A549 (cell line): Measurements from ENCODE around the gene RNF6. TPM values are rescaled to one million over a fixed set of nuclear protein-coding genes. Genes with fewer than 3 reads are reported as not detected.
"Not testable (repeated sequence)": the region's sequence is repeated elsewhere in the genome, so short reads cannot be mapped to it uniquely, and the experiment has no call there.

Experiments used
- ATAC-seq, 2 experiments: fragments of 200-7000 bp in 1 of 2; fragments of >200 bp in 1 of 2; cut with Nextera tagmentation in 1 of 2; cut with Tn5 transposase in 1 of 2; 3 replicates each; pipeline versions ENCODE4 v1.8.0 to v1.9.1; 2018 to 2020; ENCODE audit warnings: mild to moderate bottlenecking in 1 of 2, moderate library complexity in 1 of 2
- CTCF ChIA-PET: fragments of 300-600 bp; sonication (Branson Sonifier 250); formaldehyde crosslinking; extraction: SDS; loops from one replicate; lab custom pipeline; 2021; ENCODE audit warnings: antibody characterized with exemption, inconsistent platforms; lab: Yijun Ruan, JAX
- POLR2A ChIA-PET: fragments of 350-600 bp; formaldehyde crosslinking; extraction: SDS; loops from one replicate; lab custom pipeline; 2021; ENCODE audit warnings: antibody characterized with exemption, inconsistent platforms; lab: Yijun Ruan, JAX
- DNase-seq, 2 experiments: peaks; one replicate each; pipeline versions ENCODE4 v3.0.0 to v3.0.0-alpha.2; 2011 to 2016; ENCODE audit warnings: low read depth in 1 of 2, low spot score in 1 of 2
- FAIRE-seq: peaks from 2 replicates; lab custom pipeline; 2011; peaks lifted over from hg19 to GRCh38; lab: Jason Lieb, UNC
- H3K27ac ChIP-seq, 2 experiments: fragments of >200 bp; sonication (Bioruptor Twin); formaldehyde crosslinking; 3 replicates each; pipeline ENCODE4 v1.5.1; 2016 to 2017
- H3K4me1 ChIP-seq: fragments of >200 bp; sonication (Bioruptor Twin); formaldehyde crosslinking; 3 replicates; pipeline ENCODE4 v1.6.1; 2016
- H3K4me2 ChIP-seq: fragments of >200 bp; sonication (Bioruptor Twin); formaldehyde crosslinking; 3 replicates; pipeline ENCODE4 v1.6.1; 2016
- H3K4me3 ChIP-seq: fragments of >200 bp; sonication (Bioruptor Twin); formaldehyde crosslinking; 3 replicates; pipeline ENCODE4 v1.5.1; 2016
- H3K9me3 ChIP-seq: fragments of >200 bp; sonication (Bioruptor Twin); formaldehyde crosslinking; 3 replicates; pipeline ENCODE4 v1.6.1; 2016
- CBX8 ChIP-seq: fragments of 200-600 bp; sonication (generic); IDR thresholded peaks from 2 replicates; pipeline ENCODE4 v1.6.1; 2016
- CEBPB ChIP-seq, 2 experiments: fragments of >200 bp in 1 of 2; sonication (Bioruptor Twin) in 1 of 2; formaldehyde crosslinking in 1 of 2; IDR thresholded peaks; 2 replicates each; pipeline ENCODE4 v1.6.1; 2012 to 2016
- CHD2 ChIP-seq: fragments of 150-350 bp; IDR thresholded peaks from 2 replicates; pipeline ENCODE4 v1.6.1; 2014; ENCODE audit warnings: low read length; ENCODE audit not compliant: partially characterized antibody
- EHF ChIP-seq: fragments of 250-450 bp; sonication (Bioruptor Pico); IDR thresholded peaks from 2 replicates; pipeline ENCODE4 v1.5.0; 2020; ENCODE audit warnings: mild to moderate bottlenecking
- EP300 ChIP-seq, 2 experiments: fragments of >200 bp; sonication (Bioruptor Twin); formaldehyde crosslinking; IDR thresholded peaks; 2 replicates in 1 of 2; 3 replicates in 1 of 2; pipeline ENCODE4 v1.6.1; 2016 to 2017
- ESRRA ChIP-seq: fragments of 150-350 bp; IDR thresholded peaks from 2 replicates; pipeline ENCODE4 v1.6.1; 2014; ENCODE audit warnings: mild to moderate bottlenecking, low read length, borderline replicate concordance
- FOSB ChIP-seq: fragments of 250-450 bp; sonication (Bioruptor Pico); IDR thresholded peaks from 2 replicates; pipeline ENCODE4 v1.5.0; 2020; ENCODE audit warnings: mild to moderate bottlenecking, moderate library complexity
- FOXS1 ChIP-seq: fragments of 250-450 bp; sonication (Bioruptor Pico); IDR thresholded peaks from 2 replicates; pipeline ENCODE4 v1.5.0; 2020; ENCODE audit warnings: mild to moderate bottlenecking, moderate library complexity
- HDAC2 ChIP-seq: fragments of 200-600 bp; sonication (generic); IDR thresholded peaks from 2 replicates; pipeline ENCODE4 v1.6.1; 2016
- HES2 ChIP-seq: fragments of >200 bp; sonication (Bioruptor Twin); formaldehyde crosslinking; IDR thresholded peaks from 2 replicates; pipeline ENCODE4 v1.6.1; 2016
- HEYL ChIP-seq: fragments of 250-450 bp; sonication (Bioruptor Pico); IDR thresholded peaks from 2 replicates; pipeline ENCODE4 v1.8.0; 2021; ENCODE audit warnings: mild to moderate bottlenecking, moderate library complexity
- HOXA7 ChIP-seq: fragments of 250-450 bp; sonication (Bioruptor Pico); IDR thresholded peaks from 2 replicates; pipeline ENCODE4 v1.5.0; 2020; ENCODE audit warnings: mild to moderate bottlenecking, moderate library complexity
- HOXB13 ChIP-seq: fragments of 250-450 bp; sonication (Bioruptor Pico); IDR thresholded peaks from 2 replicates; pipeline ENCODE4 v1.5.0; 2020; ENCODE audit warnings: low read depth, mild to moderate bottlenecking, moderate library complexity
- HOXB5 ChIP-seq: fragments of 250-450 bp; sonication (Bioruptor Pico); IDR thresholded peaks from 2 replicates; pipeline ENCODE4 v1.5.0; 2020; ENCODE audit warnings: mild to moderate bottlenecking, moderate library complexity
- JUN ChIP-seq, 2 experiments: fragments of >200 bp; sonication (Bioruptor Twin); formaldehyde crosslinking; IDR thresholded peaks; 2 replicates in 1 of 2; 3 replicates in 1 of 2; pipeline ENCODE4 v1.6.1; 2016 to 2017
- JUNB ChIP-seq: fragments of >200 bp; sonication (Bioruptor Twin); formaldehyde crosslinking; IDR thresholded peaks from 2 replicates; pipeline ENCODE4 v1.6.1; 2016
- MYC ChIP-seq: IDR thresholded peaks from 2 replicates; pipeline ENCODE4 v1.6.1; 2012; ENCODE audit warnings: mild to moderate bottlenecking, inconsistent platforms, low read length, improper control_type of control experiment, borderline replicate concordance
- PHF8 ChIP-seq: fragments of 200-600 bp; sonication (generic); IDR thresholded peaks from 2 replicates; pipeline ENCODE4 v1.6.1; 2016; ENCODE audit warnings: low read depth, mild to moderate bottlenecking, antibody characterized with exemption, moderate library complexity, borderline replicate concordance
- POLR2A ChIP-seq: IDR thresholded peaks from 2 replicates; pipeline ENCODE4 v1.6.1; 2012; ENCODE audit warnings: mild to moderate bottlenecking, low read length
- POLR2AphosphoS2 ChIP-seq: conservative IDR thresholded peaks from 2 replicates; pipeline ENCODE4 v1.6.1; 2012; ENCODE audit warnings: low read length, improper control_type of control experiment, inconsistent platforms
- RAD21 ChIP-seq, 2 experiments: fragments of >200 bp in 1 of 2; sonication (Bioruptor Twin) in 1 of 2; formaldehyde crosslinking in 1 of 2; IDR thresholded peaks in 1 of 2; conservative IDR thresholded peaks in 1 of 2; 2 replicates in 1 of 2; 3 replicates in 1 of 2; pipeline ENCODE4 v1.6.1; 2012 to 2018; ENCODE audit warnings: inconsistent platforms in 1 of 2
- RARB ChIP-seq: fragments of 250-450 bp; sonication (Bioruptor Pico); IDR thresholded peaks from 2 replicates; pipeline ENCODE4 v1.8.0; 2021; ENCODE audit warnings: mild to moderate bottlenecking, moderate library complexity
- RFX5 ChIP-seq: fragments of 450-650 bp; IDR thresholded peaks from 2 replicates; pipeline ENCODE4 v1.7.1; 2014; ENCODE audit warnings: antibody characterized with exemption, mild to moderate bottlenecking, moderate library complexity
- SMC3 ChIP-seq: fragments of >200 bp; sonication (Bioruptor Twin); formaldehyde crosslinking; IDR thresholded peaks from 3 replicates; pipeline ENCODE4 v1.6.1; 2018; ENCODE audit warnings: inconsistent platforms
- SREBF2 ChIP-seq: fragments of 450-650 bp; IDR thresholded peaks from 2 replicates; pipeline ENCODE4 v1.6.1; 2014; ENCODE audit warnings: mild to moderate bottlenecking, moderate library complexity
- USF2 ChIP-seq: fragments of 450-650 bp; IDR thresholded peaks from 2 replicates; pipeline ENCODE4 v1.6.1; 2014; ENCODE audit warnings: antibody characterized with exemption
- ZC3H11A ChIP-seq: fragments of 450-650 bp; IDR thresholded peaks from 2 replicates; pipeline ENCODE4 v1.6.1; 2014; ENCODE audit warnings: antibody characterized with exemption, mild to moderate bottlenecking
- WGBS: methylation state at CpG from one replicate; pipeline ENCODE4 v1.1.6; 2017; ENCODE audit errors: missing lambda C conversion rate; 5-methylcytosine and 5-hydroxymethylcytosine counted together
- polyA plus RNA-seq, 4 experiments: library from polyadenylated mRNA; depleted of rRNA in 3 of 4; stranded (reverse); fragments of >200 nt; fragmentation: RNase III in 1 of 4; extraction: RNeasy Plus Mini Kit Qiagen cat#74134 plus additional on column Dnase treatment in 1 of 4; gene quantifications; 2 replicates in 3 of 4; 3 replicates in 1 of 4; pipeline ENCODE4 v1.2.3, GENCODE V29; 2011 to 2017
- TF ChIP-seq, protein P1 (sequence below): IDR thresholded peaks from 2 replicates; pipeline ENCODE4 v1.6.1; 2012

Gene RNF6
- polyA plus RNA-seq, 2 of the 4 experiments (the other 2 are of a cell fraction) = 33.7 to 55.3 TPM

GRCh38 chr13:26253262-26253786, 31.2 kb upstream of the RNF6 start:
- ATAC-seq = no peak
- 21% methylated on average over 9 of the region's 9 CpGs for WGBS
- Histone ChIP-seq H3K27ac (peak overlapping the region; percentile 89 to 100), H3K4me3 (peak overlapping the region; percentile 88), H3K4me1 (peaks cover 11% of the 10 kb centered on the region; the same call in 1 of the 3 replicates), H3K9me3 (no peaks in the 10 kb centered on the region), H3K4me2 (peak overlapping the region; percentile 58)
- ChIA-PET POLR2A (interaction anchor here (0.6 to 0.7 kb wide), 3 partner anchors 25 to 43 kb away, joined by 3 to 4 read pairs (median 3); partner anchors contain the start of gene RNF6), CTCF (no interaction called here)
- TF ChIP-seq ZC3H11A (no peak), CBX8 (no peak), ESRRA (no peak), CHD2 (no peak), HOXB5 (CRISPR knock-in tag) (no peak)
- no peak for DNase-seq
- no peak for FAIRE-seq

DNA sequence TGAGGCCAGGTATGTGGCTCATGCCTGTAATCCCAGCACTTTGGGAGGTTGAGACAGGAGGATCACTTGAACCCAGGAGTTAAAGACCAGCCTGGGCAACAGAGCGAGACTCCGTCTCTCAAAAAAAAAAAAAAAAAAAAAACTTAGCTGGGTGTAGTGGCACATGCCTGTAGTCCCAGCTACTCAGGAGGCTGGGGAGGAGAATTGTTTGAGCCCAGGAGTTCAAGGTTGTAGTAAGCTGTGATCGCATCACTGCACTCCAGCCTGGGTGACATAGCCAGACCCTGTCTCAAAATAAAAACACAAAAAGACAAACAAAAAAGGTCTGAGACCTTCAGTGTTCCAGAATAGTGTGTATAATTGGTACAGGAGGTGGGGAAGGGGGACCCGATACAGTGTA, 29.9 kb upstream of the RNF6 start:
- FAIRE-seq, H3K27ac ChIP-seq, H3K4me2 ChIP-seq, ATAC-seq, POLR2A ChIA-PET, DNase-seq, H3K4me3 ChIP-seq, H3K9me3 ChIP-seq: not testable (repeated sequence)
- WGBS = 64% methylated on average over 3 of the region's 4 CpGs
- CTCF ChIA-PET = interaction anchor here (0.7 to 1.5 kb wide), 2 partner anchors 12 to 244 kb away, joined by 3 to 4 read pairs; no protein-coding TSS in a partner anchor
- peaks cover 11% of the 10 kb centered on the region; the same call in 1 of the 3 replicates for H3K4me1 ChIP-seq

GRCh38 chr13:26249551-26249950, 27.4 kb upstream of the RNF6 start:
- Histone ChIP-seq H3K4me3 (no peak overlapping the region), H3K4me2 (no peak overlapping the region), H3K27ac (no peak overlapping the region), H3K4me1 (0 out of 3 replicates have a peak, but pooled peaks cover 3% of the 10 kb centered on the region), H3K9me3 (no peaks in the 10 kb centered on the region)
- no peak for ATAC-seq
- FAIRE-seq = no peak
- ChIA-PET CTCF (no interaction called here), POLR2A (no interaction called here)
- no peak for TF ChIP-seq CEBPB (IDR thresholded peaks at IDR 0.05)
- TF ChIP-seq RAD21 (conservative IDR thresholded peaks at IDR 0.05 in 1 of 2, IDR thresholded peaks at IDR 0.05 in 1 of 2) = no peak
- no peak for TF ChIP-seq HES2
- no peak for TF ChIP-seq HEYL (CRISPR knock-in tag)
- no peak for TF ChIP-seq HOXB13
- no peak for TF ChIP-seq MYC
- no peak for TF ChIP-seq HOXB5 (CRISPR knock-in tag)
- no peak for TF ChIP-seq FOXS1 (CRISPR knock-in tag)
- no peak for TF ChIP-seq HOXA7 (CRISPR knock-in tag)
- TF ChIP-seq JUN (IDR thresholded peaks at IDR 0.05) = no peak
- no peak for DNase-seq

DNA sequence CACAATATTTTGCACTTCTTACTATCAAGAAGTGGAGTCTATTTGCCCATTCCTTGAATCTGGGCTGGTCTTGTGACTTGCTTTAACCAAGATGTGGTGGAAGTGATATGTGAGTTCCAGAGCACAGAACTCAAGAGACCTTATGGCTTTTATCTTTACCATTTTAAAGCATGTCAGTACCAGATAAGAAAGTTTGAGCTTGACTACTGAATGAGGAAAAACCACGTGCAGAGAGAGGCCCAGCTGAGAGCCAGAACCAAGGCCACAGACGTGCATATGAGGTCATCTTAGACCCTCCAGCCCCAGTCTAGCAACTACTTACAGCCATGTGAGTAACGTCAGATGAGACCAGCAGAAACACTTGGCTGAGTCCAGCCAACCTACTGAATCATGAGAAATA, 25.5 kb upstream of the RNF6 start:
- no peak overlapping the region for H3K27ac ChIP-seq
- CTCF ChIA-PET = no interaction called here
- peaks cover 3% of the 10 kb centered on the region; the same call in 1 of the 3 replicates for H3K9me3 ChIP-seq
- WGBS = 11% methylated on average over 3 of the region's 3 CpGs
- FAIRE-seq = no peak
- H3K4me3 ChIP-seq = no peak overlapping the region
- no peak overlapping the region for H3K4me2 ChIP-seq
- TF ChIP-seq EHF (CRISPR knock-in tag) = no peak
- no peak for TF ChIP-seq POLR2A
- TF ChIP-seq HOXA7 (CRISPR knock-in tag) = no peak
- no peak for TF ChIP-seq POLR2AphosphoS2
- no peak for TF ChIP-seq RFX5
- TF ChIP-seq SMC3 = no peak
- no peak for TF ChIP-seq PHF8
- TF ChIP-seq FOSB (CRISPR knock-in tag) = no peak
- TF ChIP-seq CHD2 = no peak
- TF ChIP-seq USF2 = no peak
- TF ChIP-seq SREBF2 = no peak
- TF ChIP-seq RARB (CRISPR knock-in tag) = no peak
- TF ChIP-seq HDAC2 = no peak
- TF ChIP-seq JUNB = no peak
- TF ChIP-seq, protein P1, sequence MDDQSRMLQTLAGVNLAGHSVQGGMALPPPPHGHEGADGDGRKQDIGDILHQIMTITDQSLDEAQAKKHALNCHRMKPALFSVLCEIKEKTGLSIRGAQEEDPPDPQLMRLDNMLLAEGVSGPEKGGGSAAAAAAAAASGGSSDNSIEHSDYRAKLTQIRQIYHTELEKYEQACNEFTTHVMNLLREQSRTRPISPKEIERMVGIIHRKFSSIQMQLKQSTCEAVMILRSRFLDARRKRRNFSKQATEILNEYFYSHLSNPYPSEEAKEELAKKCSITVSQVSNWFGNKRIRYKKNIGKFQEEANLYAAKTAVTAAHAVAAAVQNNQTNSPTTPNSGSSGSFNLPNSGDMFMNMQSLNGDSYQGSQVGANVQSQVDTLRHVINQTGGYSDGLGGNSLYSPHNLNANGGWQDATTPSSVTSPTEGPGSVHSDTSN = no peak
- no peak for TF ChIP-seq JUN (IDR thresholded peaks at IDR 0.05)
- TF ChIP-seq EP300 (IDR thresholded peaks at IDR 0.05) = no peak
- TF ChIP-seq, all 56 proteins: peak for 0
- POLR2A ChIA-PET = no interaction called here
- ATAC-seq = no peak
- no peak for DNase-seq
- H3K4me1 ChIP-seq = no peaks in the 10 kb centered on the region
